K562 (cell line): ENCODE data around the gene PLXNA2.

Experiments
- CEBPB ChIP-seq: fragments of 450-650 bp; IDR thresholded peaks from 2 replicates; pipeline ENCODE4 v1.6.1; 2016; ENCODE audit warnings: missing genetic modification characterization, missing compliant biosample characterization
- GABPB2 ChIP-seq: fragments of 250-450 bp; sonication (Bioruptor Pico); conservative IDR thresholded peaks from 2 replicates; pipeline ENCODE4 v1.5.1; 2021; ENCODE audit warnings: mild to moderate bottlenecking
- HCFC1 ChIP-seq: IDR thresholded peaks from 2 replicates; pipeline ENCODE4 v1.6.1; 2012; ENCODE audit warnings: low read depth, low read length, improper control_type of control experiment
- HNRNPH1 ChIP-seq: fragments of 200-400 bp; formaldehyde crosslinking; optimal IDR thresholded peaks from 2 replicates; pipeline ENCODE3; 2017; ENCODE audit warnings: low read depth, mild to moderate bottlenecking, low read length, moderate library complexity
- MYNN ChIP-seq, 2 experiments: sonication (generic); formaldehyde crosslinking in 1 of 2; IDR thresholded peaks; 2 replicates each; pipeline versions ENCODE4 v1.5.0 to v1.6.1; 2016 to 2020; ENCODE audit warnings: antibody characterized with exemption in 1 of 2, missing genetic modification reagents in 1 of 2
- SUPT5H ChIP-seq: fragments of 450-650 bp; IDR thresholded peaks from 2 replicates; pipeline ENCODE4 v1.6.1; 2016
- ZNF146 ChIP-seq: IDR thresholded peaks from one replicate; pipeline ENCODE4 v1.6.1; 2018; ENCODE audit warnings: missing compliant biosample characterization; ENCODE audit not compliant: unreplicated experiment
- TF ChIP-seq, protein P1 (sequence below), 3 experiments: fragments of 200-800 bp in 1 of 3; fragments of 250-450 bp in 1 of 3; fragments of 450-650 bp in 1 of 3; sonication (Bioruptor Pico) in 1 of 3; sonication (Bioruptor generic) in 1 of 3; formaldehyde crosslinking in 1 of 3; IDR thresholded peaks; 2 replicates each; pipeline versions ENCODE4 v1.6.1 to v1.8.0; 2016 to 2022; ENCODE audit warnings: mild to moderate bottlenecking in 2 of 3, missing genetic modification characterization in 2 of 3, missing compliant biosample characterization in 1 of 3, moderate library complexity in 1 of 3
- TF ChIP-seq, protein P2 (sequence below), 3 experiments: IDR thresholded peaks in 2 of 3; conservative IDR thresholded peaks in 1 of 3; 2 replicates each; pipeline ENCODE4 v1.5.1; 2011 to 2012; ENCODE audit warnings: low read length in 3 of 3, mild to moderate bottlenecking in 3 of 3, control low read depth in 2 of 3, improper control_type of control experiment in 1 of 3, inconsistent platforms in 1 of 3, low read depth in 1 of 3, mixed read lengths in 1 of 3, moderate library complexity in 1 of 3; ENCODE audit not compliant: insufficient read depth in 2 of 3

DNA sequence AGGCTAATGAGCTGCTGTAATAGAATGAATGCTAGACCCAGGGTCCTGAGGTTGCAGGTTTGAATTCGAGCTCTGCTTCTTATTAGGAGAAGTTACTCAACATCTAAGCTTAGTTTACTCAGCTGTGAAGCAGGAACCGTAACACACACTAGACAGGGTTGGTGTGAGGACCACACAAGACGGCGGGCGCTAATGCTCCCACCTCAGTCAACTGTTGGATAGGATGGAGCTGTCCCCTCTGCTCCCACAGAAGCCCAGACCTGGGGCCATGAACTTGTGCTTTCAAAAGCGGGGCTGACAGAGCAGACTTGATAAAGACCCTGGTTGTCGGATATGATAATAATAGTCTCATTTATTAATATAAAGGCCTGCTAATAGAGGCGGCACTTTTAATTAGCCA is 234.9 kb downstream of the PLXNA2 start:
- TF ChIP-seq, protein P1, sequence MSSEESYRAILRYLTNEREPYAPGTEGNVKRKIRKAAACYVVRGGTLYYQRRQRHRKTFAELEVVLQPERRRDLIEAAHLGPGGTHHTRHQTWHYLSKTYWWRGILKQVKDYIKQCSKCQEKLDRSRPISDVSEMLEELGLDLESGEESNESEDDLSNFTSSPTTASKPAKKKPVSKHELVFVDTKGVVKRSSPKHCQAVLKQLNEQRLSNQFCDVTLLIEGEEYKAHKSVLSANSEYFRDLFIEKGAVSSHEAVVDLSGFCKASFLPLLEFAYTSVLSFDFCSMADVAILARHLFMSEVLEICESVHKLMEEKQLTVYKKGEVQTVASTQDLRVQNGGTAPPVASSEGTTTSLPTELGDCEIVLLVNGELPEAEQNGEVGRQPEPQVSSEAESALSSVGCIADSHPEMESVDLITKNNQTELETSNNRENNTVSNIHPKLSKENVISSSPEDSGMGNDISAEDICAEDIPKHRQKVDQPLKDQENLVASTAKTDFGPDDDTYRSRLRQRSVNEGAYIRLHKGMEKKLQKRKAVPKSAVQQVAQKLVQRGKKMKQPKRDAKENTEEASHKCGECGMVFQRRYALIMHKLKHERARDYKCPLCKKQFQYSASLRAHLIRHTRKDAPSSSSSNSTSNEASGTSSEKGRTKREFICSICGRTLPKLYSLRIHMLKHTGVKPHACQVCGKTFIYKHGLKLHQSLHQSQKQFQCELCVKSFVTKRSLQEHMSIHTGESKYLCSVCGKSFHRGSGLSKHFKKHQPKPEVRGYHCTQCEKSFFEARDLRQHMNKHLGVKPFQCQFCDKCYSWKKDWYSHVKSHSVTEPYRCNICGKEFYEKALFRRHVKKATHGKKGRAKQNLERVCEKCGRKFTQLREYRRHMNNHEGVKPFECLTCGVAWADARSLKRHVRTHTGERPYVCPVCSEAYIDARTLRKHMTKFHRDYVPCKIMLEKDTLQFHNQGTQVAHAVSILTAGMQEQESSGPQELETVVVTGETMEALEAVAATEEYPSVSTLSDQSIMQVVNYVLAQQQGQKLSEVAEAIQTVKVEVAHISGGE (CRISPR knock-in tag; IDR thresholded peaks at IDR 0.05) = no peak
- TF ChIP-seq CEBPB = no peak
- no peak for TF ChIP-seq HCFC1
- no peak for TF ChIP-seq MYNN (IDR thresholded peaks at IDR 0.05)
- TF ChIP-seq MYNN (CRISPR knock-in tag; IDR thresholded peaks at IDR 0.05) = no peak
- no peak for TF ChIP-seq ZNF146 (CRISPR knock-in tag)
- no peak for TF ChIP-seq GABPB2
- TF ChIP-seq HNRNPH1 = no peak
- no peak for TF ChIP-seq SUPT5H
- TF ChIP-seq, protein P2, sequence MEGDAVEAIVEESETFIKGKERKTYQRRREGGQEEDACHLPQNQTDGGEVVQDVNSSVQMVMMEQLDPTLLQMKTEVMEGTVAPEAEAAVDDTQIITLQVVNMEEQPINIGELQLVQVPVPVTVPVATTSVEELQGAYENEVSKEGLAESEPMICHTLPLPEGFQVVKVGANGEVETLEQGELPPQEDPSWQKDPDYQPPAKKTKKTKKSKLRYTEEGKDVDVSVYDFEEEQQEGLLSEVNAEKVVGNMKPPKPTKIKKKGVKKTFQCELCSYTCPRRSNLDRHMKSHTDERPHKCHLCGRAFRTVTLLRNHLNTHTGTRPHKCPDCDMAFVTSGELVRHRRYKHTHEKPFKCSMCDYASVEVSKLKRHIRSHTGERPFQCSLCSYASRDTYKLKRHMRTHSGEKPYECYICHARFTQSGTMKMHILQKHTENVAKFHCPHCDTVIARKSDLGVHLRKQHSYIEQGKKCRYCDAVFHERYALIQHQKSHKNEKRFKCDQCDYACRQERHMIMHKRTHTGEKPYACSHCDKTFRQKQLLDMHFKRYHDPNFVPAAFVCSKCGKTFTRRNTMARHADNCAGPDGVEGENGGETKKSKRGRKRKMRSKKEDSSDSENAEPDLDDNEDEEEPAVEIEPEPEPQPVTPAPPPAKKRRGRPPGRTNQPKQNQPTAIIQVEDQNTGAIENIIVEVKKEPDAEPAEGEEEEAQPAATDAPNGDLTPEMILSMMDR (IDR thresholded peaks at IDR 0.05 in 2 of 3, conservative IDR thresholded peaks at IDR 0.05 in 1 of 3; ENCODE audit: insufficient read depth in 2 of 3, low read depth in 1 of 3, low read length in 3 of 3) = no peak
